NCI-H748 (cell line): ENCODE data around the gene VANGL1.
A peak's percentile ranks its signal among the peaks of the same experiment; 100 is the strongest.

ENCODE experiments used
- DNase-seq: peaks from one replicate; lab custom pipeline; 2025; ENCODE audit not compliant: unreplicated experiment; lab: John Stamatoyannopoulos, UW

Gene VANGL1

GRCh38 chr1:115697619-115698018, 55.8 kb downstream of the VANGL1 start:
- DNase-seq: no peak

- no peak for DNase-seq
These were observed 59.3 kb downstream of the VANGL1 start for GRCh38 chr1:115701090-115701489.

DNA sequence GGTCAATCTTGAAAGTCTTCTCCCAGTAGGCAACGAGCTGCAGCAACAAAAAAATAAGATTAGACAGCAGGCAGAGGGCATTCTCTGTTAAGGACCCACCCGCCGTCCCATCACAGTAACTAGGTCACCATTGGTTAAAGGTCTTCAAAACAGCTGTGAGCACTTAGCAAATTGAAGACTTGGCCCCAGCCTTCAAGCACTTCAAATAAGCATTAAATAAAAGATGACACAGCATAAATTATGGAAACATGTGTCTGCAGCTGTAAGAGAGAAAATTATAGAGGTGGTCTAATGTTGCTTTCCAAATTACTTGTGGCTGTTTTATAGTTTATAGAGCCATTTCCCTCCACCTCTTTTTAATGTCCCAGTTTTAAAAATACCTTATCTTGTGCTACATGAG, 61.2 kb downstream of the VANGL1 start:
- DNase-seq: no peak

DNA sequence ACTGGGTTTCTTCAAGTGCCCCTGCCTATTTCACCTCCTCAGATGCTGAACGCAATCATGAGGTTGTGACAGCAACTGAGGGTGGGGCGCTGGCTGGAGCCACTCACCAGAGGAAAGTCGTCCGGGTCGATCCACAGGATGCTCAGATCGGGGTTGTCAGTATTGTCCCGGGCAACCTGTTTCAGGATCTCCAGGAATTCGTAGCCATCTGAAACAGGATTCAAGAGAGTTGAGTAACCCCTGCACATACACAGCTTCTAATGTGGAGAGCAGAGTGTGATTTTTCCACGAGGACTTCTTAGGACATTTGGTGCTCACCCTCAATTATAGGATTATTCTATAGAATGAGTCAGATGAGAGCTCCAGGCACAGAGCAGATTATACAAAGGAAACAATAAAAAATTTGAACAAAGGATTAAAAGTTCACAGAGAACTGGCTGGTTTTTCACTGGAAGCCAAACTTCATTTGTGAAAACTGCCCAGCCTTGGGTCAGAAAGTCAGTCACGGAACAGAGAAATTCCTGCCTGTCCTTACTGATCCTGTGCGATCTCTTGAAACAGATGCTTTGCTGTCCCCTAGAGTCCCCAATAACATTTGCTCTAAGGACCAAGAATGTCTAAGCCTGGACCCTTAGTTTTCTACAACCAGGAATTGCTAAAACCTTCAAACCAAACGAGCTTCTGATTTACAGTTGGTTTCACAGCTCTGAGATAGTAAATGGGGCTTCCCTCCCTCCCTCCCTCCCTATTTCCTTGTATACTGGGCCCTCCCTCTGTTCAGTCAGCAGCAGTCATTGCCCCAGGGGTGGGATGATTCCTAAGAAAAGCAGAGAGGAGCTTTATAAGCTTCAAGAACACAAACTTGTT, 63.5 kb downstream of the VANGL1 start:
- DNase-seq: no peak

- no peak for DNase-seq
These were observed 64.2 kb downstream of the VANGL1 start for GRCh38 chr1:115705963-115706362.

GRCh38 chr1:115706587-115707425, 65.0 kb downstream of the VANGL1 start:
- peak; percentile 60 for DNase-seq

GRCh38 chr1:115710859-115711624, 69.3 kb downstream of the VANGL1 start:
- no peak for DNase-seq

- DNase-seq: no peak
These were observed 71.3 kb downstream of the VANGL1 start for GRCh38 chr1:115712911-115713609.

GRCh38 chr1:115713906-115714305, 72.1 kb downstream of the VANGL1 start:
- no peak for DNase-seq

DNA sequence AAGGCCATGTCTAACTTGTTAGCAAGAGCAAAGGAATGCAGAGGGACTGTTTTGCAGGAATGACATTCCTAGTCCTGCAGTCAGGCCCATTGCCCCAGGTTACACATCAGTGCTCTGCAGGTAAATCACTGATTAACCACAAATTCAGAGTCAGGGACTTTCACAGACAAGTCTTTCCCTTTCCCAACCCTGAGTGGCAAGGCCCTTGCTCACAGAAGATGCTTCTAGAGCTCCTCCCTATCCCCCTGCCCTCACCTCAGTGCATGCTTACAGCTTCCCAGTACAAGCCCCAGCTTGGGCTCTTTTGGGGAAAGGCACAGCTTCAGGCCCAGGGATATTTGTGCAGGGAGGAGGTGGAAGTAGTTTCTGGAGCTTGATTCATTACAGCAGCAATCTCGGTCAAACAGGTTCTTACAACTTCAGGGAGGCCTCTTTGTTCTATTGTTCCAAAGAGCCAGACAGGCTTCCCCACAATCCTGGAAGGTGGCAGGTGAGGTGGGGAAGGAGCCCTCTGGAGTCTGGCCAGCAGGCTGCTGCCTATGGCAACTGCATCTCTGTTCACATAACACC, 72.9 kb downstream of the VANGL1 start:
- DNase-seq: peak; percentile 71

GRCh38 chr1:115717541-115717940, 75.8 kb downstream of the VANGL1 start:
- DNase-seq: peak; percentile 58

- no peak for DNase-seq
These were observed 76.4 kb downstream of the VANGL1 start for GRCh38 chr1:115718011-115718754.

DNA sequence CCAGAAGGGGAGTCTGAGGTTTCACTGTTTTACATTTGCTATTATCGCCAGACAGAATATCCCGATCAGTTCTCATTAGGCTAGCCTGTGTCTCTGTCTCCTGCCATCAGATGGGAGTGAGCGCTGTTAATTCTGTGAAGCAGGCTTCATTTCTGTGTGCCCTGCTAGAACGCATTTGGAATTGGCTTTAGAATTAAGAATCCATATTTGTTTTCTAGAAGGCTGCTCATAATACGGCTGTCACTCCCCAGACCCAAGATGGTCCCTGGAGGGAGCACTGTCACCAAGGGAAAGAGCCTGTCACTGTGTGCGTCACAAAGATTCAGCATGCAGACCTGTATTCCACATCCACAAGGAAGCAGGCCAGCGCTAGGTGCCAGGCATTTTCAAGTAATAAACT, 77.5 kb downstream of the VANGL1 start:
- DNase-seq: no peak

GRCh38 chr1:115722221-115722620, 80.5 kb downstream of the VANGL1 start:
- no peak for DNase-seq

DNA sequence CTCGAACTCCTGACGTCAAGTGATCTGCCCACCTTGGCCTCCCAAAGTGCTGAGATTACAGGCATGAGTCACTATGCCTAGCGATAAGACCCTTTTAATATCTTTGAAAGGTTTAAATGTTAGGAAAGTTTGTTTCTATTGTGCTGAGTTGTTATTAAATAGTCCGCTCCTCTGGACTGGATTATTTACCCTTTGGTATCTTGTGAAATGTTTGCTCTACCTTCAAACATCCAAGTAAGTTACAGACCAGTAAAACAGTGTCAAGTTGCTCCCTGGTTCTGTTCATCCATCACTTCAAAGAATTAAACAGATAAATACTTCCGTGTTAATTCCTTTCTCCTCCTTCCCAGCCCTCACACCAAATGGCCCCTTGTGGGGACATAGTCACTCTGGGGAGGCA, 82.0 kb downstream of the VANGL1 start:
- DNase-seq: no peak

DNA sequence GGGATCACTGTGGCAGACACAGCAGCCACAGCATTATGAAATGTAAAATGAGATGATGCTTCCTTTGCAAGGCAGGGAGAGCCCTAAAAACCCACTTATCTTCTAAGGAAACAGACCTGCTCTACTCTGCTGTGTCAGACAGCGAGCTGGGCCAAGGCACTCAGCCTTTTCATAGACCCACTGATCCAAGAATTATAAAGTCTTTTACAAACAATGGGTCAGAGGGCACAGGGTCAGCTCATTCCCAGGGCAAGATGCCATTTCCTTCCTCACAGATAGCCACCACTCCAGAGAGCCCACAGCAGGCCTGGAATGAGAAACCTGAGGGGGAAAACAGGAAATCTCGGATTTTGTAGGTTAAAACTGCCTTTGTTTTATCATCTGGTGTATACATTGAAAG, 83.8 kb downstream of the VANGL1 start:
- no peak for DNase-seq

- DNase-seq: no peak
These were observed 84.4 kb downstream of the VANGL1 start for GRCh38 chr1:115726161-115726560.

DNA sequence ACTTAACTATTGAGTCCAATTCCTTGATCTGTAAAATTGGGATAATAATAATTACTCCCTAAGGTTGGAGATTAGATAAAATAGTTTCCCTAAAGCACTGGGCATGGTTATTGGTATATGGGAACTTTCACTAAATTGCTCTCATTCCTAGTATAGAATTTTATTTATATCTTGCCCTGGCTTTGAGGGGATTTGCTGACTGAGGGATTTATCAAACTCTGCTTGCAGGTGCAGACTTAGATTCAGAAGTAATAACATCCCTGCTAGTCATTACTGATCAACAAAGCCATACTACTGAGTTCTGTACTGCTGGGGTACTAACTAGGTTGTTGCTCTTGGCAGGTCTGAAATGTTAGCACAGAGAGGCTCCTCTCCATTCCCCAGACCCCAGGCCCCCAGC, 84.8 kb downstream of the VANGL1 start:
- no peak for DNase-seq

DNA sequence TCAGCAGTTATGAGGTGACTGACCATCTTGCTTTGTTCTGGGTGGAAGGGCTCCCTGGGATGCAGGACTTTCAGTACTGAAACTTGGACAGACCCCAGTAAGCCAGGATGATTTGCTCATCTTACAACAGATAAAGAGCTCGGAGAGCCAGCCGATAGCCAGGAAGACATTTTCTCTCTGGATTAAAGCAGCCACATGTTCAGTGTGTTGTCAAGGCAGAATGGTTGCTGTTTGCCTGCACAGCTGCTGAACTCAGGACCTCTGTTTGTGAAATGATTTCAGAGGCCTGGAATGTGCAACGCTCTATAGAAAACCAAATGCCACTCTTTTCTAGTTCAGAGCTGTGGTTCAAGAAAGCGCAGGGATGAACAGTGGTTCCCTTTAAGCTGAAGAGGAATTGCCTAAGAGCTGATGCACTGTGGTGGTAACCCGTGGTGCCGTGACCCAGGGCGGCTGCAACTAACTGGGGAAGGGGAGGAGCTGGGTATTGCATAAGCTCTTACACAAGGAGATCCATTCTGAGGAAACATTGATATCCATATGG, 86.0 kb downstream of the VANGL1 start:
- no peak for DNase-seq
